Heart left ventricle (tissue), 13 donors: ENCODE data around the gene PFKP.

Source experiments
- CTCF ChIP-seq, 12 donors: fragments of 200-600 bp; sonication (generic) in 4 of 12; IDR thresholded peaks; one replicate each; pipeline versions ENCODE4 v1.5.0 to v1.8.0; 2018 to 2022; ENCODE audit warnings: antibody characterized with exemption in 12 of 12, mild to moderate bottlenecking in 5 of 12
- POLR2A ChIP-seq, 2 donors: fragments of 450-650 bp; IDR thresholded peaks; one replicate each; pipeline ENCODE4 v1.6.1; 2017; ENCODE audit warnings: antibody characterized with exemption in 2 of 2, mild to moderate bottlenecking in 2 of 2, moderate library complexity in 2 of 2
- donor health status: ischemic (EF 13 %, LVEDD 7.1; RV severe dilation, severe dysfunction).
- donor health status: DM: no; HTN: yes; CAD: no.
- donor health status: DM: no; HTN: no; CAD: no.
- donor health status: ischemic (EF 25% LVEDD 6.9; RV normal size, moderate dysfunction).
- donor health status: ischemic (EF 25% LVEDD 5.7; RV mildly dilated, moderate dysfunction).
- donor health status: ischemic (EF 35%, LVEDD 5.7; RV mildly dilated, moderate dysfunction).
- donor health status: nonischemic (EF 11% LVEDD 7.7; RV severe dilation, severe dysfunction).
- donor health status: DM: yes; HTN: yes; CAD: no.
- donor health status: PGD.
- donor health status: ischemic (EF 29% LVEDD 5.4; RV normal size, mild dysfunction).
- donor health status: nonischemic (EF 23%, LVEDD 6.1; RV moderate dilation, normal function).

- TF ChIP-seq POLR2A (IDR thresholded peaks at IDR 0.05) (no peak), CTCF (IDR thresholded peaks at IDR 0.05) (no peak)
These were observed 10.7 kb downstream of the PFKP start for GRCh38 chr10:3077940-3078630.
